GM23248 (cell line): ENCODE results near the gene MAGI1.

Experiments used
- EZH2 ChIP-seq: fragments of 200-600 bp; sonication (generic); IDR thresholded peaks from 2 replicates; pipeline ENCODE4 v1.6.1; 2018; ENCODE audit warnings: antibody characterized with exemption, mild to moderate bottlenecking; ENCODE audit not compliant: insufficient read depth, poor library complexity, severe bottlenecking
- EZH2phosphoT487 ChIP-seq: fragments of 200-600 bp; sonication (generic); IDR thresholded peaks from 2 replicates; pipeline ENCODE4 v1.6.1; 2018; ENCODE audit warnings: antibody characterized with exemption, moderate library complexity, mild to moderate bottlenecking, low read depth; ENCODE audit not compliant: insufficient read depth

DNA sequence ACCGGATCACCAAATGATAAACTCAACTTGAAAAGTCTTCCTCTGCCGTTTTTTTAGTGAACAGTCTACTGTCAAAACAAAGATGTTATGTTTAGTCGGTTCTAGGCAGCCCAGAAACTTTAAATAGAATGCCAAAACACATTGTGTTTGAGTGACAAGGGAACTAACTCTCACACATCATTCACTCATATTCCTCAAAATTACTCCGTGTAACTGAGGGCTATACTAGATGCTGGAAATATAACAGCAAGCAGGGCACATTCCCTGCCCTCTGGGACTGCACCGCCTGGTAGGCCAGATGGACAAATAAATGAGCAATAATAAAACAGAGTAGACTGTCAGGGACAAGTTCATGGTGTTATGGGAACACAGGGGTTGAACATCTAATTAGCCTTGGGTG, 251.4 kb downstream of the MAGI1 start:
- TF ChIP-seq EZH2 (no peak), EZH2phosphoT487 (no peak)
